GM18517 (cell line): ENCODE measurements around the gene CNRIP1.
"Not testable (repeated sequence)": the region's sequence is repeated elsewhere in the genome, so short reads cannot be mapped to it uniquely, and the experiment has no call there.

Experiments
- ATAC-seq: cut with Tn5 transposase; IDR thresholded peaks from one replicate; pipeline ENCODE4 v1.9.1; 2021; ENCODE audit warnings: mild to moderate bottlenecking, moderate library complexity; ENCODE audit not compliant: unreplicated experiment

The CNRIP1 gene

DNA sequence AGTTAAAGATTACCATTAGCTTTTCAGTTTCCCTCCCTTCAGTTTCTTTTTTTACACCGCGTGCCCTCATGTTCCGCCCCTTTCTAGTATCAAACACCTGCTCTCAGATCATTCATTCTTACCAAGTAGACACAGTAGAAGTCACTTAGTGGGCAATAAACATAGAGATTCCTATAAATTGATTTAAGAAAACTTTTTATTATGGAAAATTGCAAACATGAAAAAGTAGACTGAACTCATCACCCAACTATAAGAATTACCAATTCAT, 21.2 kb upstream of the CNRIP1 start:
- no peak for ATAC-seq

GRCh38 chr2:68340226-68341061, 20.7 kb upstream of the CNRIP1 start:
- no peak for ATAC-seq

GRCh38 chr2:68336192-68336591, 16.4 kb upstream of the CNRIP1 start:
- ATAC-seq = no peak

- ATAC-seq = no peak
Observed at GRCh38 chr2:68333931-68334330, 14.2 kb upstream of the CNRIP1 start.

- ATAC-seq = no peak
Observed at GRCh38 chr2:68333009-68333408, 13.3 kb upstream of the CNRIP1 start.

GRCh38 chr2:68330691-68331090, 10.9 kb upstream of the CNRIP1 start:
- ATAC-seq = no peak

GRCh38 chr2:68328901-68329300, 9.2 kb upstream of the CNRIP1 start:
- no peak for ATAC-seq

- ATAC-seq = no peak
Observed at GRCh38 chr2:68325056-68325455, 5.3 kb upstream of the CNRIP1 start.

GRCh38 chr2:68320118-68320641, 431 bp upstream of the CNRIP1 start:
- no peak for ATAC-seq

DNA sequence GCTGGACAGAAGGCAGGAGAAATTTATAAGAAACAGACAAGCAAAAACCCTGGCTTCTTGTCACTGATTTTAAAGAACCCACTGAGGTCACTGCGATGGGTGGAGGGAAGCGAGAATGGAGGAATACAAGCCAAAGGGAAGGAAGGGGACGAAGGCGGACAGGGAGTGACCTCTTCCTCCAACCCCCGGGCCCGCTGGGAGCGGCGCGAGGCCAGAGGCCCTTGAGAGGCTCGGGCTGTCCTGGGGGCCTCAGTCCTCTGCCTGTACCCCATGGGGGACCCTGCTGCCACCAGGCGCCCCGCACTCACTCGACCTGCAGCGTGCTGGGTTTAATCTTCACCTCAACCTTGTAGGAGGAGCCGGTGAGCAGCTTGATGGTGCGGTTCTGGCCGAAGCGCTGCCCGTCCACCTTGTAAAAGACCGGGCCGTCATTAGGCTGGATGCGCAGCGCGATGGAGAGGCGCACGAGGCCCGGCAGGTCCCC, 793 bp downstream of the CNRIP1 start:
- ATAC-seq = no peak

- ATAC-seq = no peak
Observed at GRCh38 chr2:68317971-68318913, 1.5 kb downstream of the CNRIP1 start.

GRCh38 chr2:68316111-68316510, 3.6 kb downstream of the CNRIP1 start:
- ATAC-seq = no peak

DNA sequence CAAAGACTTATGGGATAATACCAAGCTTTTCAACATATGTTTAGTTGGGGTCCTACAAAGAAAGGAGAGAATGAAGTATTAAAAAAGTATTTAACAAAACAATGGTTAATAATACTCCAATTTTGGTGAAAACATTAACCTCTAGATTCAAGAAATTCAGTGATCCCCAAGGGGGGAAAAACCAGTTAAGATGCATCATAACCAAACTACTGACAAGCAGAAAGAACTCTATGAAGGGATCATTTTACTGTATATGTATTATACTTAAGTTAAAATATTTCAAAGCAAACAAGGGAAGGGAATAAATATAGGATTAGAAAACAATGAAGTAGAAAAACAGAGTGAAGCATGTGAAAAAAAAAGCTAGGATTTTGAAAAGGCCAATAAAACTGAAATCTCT, 8.7 kb downstream of the CNRIP1 start:
- no peak for ATAC-seq

GRCh38 chr2:68309426-68309825, 10.3 kb downstream of the CNRIP1 start:
- no peak for ATAC-seq

DNA sequence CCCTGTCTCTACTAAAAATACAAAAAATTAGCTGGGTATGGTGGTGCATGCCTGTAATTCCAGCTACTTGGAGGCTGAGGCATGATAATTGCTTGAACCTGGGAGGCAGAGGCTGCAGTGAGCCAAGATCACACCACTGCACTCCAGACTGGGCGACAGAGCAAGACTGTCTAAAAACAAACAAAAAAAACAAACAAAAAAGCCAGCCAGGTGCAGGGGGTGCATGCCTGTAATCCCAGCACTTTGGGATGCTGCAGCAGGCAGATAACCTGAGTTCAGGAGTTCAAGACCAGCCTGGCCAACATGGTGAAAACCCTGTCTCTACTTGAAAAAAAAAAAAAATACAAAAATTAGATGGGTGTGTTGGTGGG, 15.9 kb downstream of the CNRIP1 start:
- ATAC-seq = not testable (repeated sequence)

DNA sequence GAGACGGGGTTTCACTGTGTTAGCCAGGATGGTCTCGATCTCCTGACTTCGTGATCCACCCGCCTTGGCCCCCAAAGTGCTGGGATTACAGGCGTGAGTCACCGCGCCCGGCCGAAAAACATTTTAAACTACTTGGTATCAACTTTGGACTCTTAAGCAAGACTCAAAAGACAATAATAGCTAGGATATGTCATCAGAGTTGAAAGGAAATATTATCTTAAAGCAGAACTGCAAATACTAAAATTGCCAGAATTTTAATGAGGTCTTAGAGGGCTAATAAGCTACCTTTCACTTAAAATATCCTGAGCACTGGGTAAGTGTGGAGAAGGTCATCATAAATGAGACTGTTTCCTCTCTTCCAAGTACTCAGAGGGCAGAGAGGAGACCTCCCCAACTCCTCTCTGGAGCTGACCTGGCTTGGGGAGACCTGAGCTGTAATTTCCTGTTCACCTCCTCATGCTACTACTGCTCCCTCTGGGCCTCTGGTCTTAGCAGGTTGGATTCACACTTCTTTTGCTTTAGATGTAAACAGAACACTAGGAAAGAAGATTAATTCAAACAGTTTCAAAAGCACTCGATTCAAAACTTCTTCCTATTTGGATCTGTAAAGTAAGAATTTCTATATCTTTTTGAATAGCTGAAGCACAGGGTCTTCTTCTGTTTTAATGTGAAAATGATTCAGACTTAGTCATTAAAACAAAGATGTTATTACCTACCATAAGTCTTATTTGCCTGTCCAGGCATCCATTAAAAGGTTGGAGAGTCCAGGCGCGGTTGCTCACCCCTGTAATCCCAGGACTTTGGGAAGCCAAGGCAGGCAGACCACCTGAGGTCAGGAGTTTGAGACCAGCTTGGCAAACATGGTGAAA, 16.5 kb downstream of the CNRIP1 start:
- ATAC-seq = no peak

DNA sequence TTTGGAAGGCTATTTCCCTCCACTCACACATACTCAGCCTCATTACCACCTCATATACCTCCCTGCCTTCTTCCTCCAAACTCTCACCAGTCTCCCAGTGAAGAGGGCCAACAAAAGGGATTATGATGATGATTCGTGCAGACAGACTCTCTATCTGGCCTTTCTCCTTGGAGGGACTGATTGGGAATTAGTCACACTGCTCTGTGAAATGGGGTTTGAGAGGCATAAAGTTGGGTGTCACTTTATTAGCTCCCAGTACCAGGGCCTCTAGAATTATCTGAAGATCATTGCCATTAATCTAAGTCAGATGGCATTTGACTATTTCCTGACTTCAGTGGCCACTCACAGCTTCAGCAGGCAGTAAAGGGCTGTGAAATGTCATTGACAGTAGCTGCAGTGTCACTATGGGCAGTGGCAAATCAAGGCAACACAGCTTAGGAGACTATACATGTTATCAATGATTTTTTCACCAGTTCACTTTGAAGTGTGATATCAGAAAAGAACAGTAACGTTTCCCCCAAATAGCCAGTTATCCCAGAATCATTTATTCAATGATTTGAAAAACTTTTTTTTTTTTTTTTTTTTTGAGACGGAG, 17.4 kb downstream of the CNRIP1 start:
- no peak for ATAC-seq

DNA sequence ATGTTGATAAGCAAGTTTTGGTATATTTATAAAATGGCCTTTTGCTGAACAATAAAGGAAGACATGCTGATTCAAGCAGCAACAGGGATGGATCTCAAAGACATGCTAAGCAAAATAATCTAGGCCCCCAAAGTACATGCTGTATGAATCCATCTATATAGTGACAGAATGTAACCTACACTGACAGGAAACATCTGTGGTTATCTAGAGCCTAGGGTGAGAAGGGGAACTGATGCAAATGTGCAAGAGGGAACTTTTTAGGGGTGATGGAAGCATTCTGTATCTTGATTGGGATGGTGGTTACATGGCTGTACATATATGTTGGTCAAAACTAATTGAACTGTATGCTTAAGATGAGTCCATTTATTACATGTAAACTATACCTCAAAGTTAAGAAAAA, 24.2 kb downstream of the CNRIP1 start:
- peak; percentile 62 for ATAC-seq

- ATAC-seq = no peak
Observed at GRCh38 chr2:68294913-68295312, 24.8 kb downstream of the CNRIP1 start.

GRCh38 chr2:68294187-68294586, 25.6 kb downstream of the CNRIP1 start:
- ATAC-seq = no peak
